Measurements from ENCODE around the gene ELOF1.
"Not testable (repeated sequence)": the region's sequence is repeated elsewhere in the genome, so short reads cannot be mapped to it uniquely, and the experiment has no call there.

Gene ELOF1

DNA sequence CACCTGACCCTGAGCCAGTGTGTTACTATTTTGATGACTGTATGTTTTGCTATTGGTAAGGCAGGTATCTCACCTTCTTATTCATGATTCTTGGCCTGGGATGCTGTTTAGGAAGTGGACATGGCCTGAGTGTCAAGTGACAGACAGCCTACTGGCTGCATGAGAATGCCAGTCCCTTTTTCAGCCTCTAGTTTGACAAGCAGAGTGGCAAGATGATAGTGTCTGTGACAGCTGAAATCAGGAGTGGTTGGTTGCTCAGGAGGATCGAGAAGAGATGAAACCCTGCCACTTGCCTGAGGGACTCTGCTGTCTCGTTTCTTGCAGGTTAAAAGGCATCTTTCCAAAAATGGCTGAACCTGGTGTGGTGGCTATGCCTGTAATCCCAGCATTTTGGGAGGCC is 7.1 kb upstream of the ELOF1 start:
- no peak for DNase-seq

DNA sequence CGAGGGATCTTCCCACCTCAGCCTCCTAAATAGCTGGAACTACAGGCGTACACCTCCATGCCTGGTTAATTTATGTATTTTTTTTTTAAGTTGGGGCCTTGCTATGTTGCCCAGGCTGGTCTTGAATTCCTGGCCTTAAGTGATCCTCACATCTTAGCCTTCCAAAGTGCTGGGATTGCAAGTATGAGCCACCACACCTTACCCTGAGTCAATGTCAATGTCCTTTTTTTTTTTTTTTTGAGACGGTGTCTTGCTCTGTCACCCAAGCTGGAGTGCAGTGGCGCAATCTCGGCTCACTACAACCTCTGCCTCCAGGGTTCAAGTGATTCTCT is 6.6 kb upstream of the ELOF1 start:
- not testable (repeated sequence) for DNase-seq

DNA sequence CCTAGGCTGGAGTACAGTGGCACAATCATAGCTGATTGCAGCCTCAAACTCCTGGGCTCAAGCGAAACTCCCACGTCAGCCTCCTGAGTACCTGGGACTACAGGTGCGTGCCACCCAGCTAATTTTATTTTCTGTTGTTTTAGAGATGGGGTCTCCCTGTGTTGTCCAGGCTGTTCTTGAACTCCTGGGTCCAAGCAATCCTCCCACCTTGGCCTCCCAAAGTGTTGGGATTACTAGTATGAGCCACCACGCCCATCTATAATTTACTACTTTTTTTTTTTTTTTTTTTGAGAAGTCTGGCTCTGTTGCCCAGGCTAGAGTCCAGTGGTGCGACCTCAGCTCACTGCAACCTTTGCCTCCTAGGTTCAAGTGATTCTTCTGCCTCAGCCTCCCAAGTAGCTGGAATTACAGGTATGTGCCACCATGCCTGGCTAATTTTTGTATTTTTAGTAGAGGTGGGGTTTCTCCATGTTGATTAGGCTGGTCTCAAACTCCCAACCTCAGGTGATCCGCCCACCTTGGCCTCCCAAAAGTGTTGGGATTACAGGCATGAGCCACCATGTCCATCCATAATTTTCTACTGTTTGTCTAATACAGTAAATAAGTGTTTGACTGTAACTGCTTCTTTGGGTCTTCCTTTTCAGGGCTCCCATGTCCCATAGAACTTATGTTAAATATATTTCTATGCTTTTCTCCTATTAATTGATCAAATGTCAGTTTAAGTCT is 5.2 kb upstream of the ELOF1 start:
- not testable (repeated sequence) for DNase-seq

DNA sequence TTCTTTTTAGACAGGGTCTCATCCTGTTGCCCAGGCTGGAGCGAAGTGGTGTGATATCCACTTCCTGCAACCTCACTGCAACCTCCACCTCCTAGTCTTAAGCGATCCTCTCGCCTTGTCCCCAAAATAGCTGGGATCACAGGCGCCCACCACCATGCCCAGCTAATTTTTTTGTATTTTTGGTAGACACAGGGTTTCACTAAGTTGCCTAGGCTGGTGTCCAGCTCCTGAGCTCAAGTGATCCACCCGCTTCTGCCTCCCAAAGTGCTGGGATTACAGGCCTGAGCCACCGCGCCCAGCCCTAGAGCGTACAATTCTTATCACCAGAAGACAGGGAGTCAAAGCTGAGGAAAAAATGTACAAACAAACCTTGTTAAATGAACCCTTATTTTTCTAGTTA is 4.5 kb upstream of the ELOF1 start:
- no peak for DNase-seq

DNA sequence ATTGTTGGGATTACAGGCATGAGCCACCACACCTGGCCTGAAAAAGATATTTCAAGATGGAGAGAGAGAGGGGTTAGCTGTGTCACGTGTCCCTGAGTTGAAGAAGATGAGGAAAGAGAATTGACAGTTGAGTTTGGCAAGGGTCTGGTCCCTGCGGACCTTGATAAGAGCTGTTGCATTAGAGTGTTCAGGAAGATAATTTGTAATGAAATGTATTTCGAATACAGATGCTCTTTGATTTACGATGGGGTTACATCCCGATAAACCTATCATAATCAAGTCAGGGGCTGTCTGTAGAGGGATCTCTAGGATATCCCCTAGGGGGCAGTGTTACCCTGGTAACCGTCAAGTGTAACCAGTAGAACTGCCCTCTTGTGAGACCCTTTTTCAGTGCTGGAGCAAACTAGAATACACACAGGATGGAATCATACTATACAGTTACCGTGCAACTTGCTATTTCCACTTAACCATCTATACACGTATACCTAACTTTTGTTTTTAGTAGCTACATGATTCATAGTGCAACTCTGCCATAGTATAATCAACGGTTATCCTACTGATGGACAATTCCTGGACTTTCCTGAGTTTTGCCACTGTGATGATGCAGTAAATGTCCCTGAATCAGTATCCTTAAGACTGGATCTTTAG is 1.5 kb upstream of the ELOF1 start:
- DNase-seq = peak; percentile 15

DNA sequence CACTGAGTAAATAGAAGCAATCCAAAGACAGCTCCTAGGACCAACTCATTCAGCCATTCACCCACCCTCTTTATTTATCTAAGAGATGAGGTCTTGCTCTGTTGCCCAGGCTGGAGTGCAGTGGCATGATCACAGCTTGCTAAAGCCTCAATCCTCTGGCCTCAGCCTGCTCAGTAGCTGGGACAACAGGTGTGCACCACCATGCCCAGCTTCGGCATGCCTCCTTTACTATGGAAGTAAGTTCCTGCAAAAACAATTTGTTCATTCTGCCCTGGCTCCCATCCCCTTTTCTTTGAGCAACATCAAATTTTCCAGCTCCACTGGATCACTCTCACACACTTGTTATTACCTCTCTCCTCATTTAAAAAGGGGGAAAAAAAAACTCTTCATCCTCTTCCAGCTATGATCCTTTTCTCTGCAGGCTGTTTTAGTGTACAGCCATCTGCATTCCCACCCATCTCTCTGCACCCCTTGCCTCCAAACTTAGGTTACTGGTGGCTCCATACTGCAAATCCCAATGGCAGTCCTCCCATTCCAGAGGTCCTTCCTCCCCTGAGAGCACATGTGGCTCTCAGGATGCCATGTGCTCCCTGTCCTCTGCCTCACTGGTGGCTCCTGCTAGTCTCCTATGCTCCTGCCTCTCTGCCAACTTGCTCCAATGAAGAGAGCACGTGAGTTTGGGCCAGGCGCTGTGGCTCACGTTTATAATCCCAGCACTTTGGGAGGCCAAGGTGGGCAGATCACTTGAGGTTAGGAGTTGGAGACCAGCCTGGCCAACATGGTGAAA is 2.2 kb downstream of the ELOF1 start:
- DNase-seq = no peak

DNA sequence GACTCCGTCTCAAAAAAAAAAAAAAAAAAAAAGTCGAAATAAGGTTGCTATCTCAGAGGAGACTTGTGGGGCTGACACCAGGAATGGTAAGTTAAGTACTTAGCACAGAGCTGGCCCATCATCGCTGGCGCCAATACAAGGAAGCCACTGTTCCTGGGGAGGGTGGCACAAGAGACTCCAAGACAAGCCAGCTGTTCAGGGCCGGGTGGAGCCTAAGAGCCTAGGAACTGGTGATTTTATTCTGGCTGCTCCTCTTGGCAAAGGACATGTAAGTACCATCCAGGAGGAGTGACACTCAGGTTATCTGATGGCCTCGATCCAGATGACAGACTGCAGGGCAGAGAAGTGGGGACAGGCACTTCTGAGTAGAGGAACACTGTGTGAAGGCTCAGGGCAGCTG is 3.8 kb downstream of the ELOF1 start:
- no peak for DNase-seq

DNA sequence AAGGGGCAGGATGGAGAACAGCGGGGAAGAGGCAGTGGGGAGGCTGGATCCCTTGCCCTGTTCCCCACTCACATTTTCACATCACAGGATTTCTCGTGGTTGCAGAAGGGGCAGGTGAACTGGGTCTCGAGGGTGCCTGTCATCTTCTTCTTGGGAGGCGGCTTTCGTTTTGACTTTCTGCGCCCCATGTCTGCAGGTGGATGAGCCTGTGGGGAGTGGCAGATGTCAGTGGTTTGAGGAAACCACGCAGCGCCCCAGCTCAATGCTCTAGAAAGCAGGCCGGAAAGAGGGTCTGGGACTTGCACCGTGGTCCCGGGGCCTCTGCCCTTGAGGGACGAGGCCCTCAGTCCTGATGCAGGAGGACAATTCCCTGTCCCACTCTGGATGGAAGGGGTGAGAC is 4.9 kb downstream of the ELOF1 start:
- DNase-seq = no peak

DNA sequence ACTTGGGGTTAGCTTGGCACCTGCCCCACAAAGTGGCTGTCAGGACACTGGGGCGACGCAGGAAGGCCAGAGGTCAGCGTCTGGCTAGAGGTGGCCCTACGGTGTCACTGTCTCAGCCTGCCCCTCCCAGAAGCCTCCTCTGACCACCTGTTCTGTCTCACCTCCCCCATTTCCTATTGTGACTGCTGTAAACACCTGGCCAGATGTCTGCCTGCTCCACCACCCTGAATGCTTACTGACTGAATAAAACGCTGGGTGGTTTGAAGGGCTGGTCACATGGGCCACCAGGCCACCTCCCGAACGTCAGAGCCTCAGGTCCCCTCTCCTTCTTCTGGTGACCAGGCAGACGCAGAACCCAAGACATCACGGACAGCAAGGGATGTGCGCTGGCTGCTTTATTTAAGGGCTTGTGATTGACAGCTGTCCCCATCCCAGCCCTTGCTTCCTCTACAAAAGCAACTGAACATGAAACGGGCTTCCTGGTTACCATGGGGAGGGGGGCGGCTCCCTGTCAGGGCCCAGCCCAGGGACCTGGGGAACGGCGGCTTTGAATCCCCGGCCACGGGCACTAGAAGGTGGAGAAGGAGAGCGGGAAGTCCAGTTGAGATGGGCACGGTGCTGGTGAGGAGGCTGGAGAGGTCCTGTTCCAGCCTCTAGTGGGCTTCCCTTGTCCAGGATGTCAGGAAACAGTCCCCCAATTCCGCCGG is 6.2 kb downstream of the ELOF1 start:
- no peak for DNase-seq

DNA sequence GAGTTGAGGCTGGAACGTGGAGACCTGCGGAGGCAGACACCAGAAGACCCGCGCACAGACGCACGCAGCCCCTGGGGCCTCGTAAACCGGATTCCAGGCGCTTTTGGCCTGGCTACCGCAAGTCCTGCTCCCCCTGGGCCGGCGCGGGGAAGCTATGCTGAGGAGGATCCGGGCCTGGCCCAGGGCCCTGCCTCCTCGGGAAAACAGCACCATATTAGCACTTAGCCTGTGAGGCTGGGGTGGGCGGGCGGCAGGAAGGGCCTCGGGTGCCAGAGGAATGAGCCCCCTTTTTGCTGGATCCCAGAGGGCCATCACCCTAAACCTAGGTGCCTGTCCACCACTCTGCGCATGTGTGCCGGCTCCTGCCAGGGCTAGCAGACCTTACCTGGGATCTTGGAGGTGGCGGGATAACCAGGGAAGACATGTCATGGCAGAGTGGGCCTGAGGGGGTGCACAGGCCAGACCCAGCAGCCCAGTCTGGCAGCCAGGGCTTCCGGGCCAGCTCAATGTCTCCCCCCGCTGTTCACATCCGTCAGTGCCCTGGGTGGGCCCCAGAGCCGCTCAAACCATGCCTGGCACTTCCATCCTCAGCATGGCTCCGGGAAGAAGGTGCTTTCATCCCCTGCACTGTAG is 7.3 kb downstream of the ELOF1 start:
- no peak for DNase-seq

DNA sequence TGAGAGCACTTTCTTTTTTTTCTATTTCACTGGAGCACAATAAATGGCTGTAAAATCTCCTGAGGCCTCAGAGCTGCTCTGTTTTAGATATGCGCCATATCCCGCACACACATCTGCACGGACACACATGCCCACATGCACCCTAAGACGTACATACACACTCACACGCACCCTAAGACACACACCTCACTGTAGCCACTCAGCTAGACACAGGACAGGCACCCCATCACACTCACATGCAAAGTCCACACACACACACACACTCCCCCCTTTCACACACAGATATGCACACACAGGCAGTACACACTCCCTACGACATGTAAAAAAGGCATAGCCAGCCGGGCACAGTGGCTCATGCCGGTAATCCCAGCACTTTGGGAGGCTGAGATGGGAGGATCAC is 8.8 kb downstream of the ELOF1 start:
- no peak for DNase-seq

DNA sequence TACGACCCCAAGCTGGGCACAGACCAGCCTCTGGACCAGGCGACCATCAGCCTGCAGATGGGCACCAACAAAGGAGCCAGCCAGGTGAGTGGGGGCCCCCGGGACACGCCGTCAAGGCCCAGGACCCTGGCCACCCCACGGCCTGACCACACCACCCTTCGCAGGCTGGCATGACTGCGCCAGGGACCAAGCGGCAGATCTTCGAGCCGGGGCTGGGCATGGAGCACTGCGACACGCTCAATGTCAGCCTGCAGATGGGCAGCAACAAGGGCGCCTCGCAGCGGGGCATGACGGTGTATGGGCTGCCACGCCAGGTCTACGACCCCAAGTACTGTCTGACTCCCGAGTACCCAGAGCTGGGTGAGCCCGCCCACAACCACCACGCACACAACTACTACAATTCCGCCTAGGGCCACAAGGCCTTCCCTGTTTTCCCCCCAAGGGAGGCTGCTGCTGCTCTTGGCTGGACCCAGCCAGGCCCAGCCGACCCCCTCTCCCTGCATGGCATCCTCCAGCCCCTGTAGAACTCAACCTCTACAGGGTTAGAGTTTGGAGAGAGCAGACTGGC is 9.6 kb downstream of the ELOF1 start:
- no peak for DNase-seq

DNA sequence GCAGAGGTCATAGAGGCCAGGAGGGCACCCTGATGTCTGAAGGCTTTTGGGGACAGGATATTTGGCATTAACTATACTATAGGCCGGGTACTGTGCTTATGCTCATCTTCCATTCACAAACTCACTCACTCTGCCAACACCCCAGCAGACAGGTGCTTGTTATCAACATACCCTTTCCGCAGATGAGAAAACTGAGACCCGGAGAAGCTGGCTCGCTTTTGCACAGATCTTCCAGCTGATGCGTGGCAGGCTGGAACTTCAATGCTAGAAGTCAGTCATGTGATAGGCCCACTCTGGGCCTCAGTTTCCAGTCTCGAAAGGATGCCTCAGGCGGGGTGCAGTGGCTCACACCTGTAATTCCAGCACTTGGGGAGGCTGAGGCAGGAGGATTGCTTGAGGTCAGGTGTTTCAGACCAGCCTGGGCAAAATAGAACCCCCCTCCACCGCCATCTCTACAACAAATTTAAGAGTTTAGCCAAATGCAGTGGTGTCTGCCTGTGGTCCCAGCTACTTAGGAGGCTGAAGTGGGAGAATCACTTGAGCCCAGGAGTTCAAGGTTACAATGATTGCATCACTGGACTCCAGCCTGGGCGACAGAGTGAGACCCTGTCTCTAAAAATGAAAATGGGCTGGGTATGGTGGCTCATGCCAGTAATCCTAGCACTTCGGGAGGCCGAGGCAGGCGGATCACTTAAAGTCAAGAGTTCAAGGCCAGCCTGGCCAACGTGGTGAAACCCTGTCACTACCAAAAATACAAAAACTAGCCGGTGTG is 10.9 kb downstream of the ELOF1 start:
- DNase-seq = no peak

DNA sequence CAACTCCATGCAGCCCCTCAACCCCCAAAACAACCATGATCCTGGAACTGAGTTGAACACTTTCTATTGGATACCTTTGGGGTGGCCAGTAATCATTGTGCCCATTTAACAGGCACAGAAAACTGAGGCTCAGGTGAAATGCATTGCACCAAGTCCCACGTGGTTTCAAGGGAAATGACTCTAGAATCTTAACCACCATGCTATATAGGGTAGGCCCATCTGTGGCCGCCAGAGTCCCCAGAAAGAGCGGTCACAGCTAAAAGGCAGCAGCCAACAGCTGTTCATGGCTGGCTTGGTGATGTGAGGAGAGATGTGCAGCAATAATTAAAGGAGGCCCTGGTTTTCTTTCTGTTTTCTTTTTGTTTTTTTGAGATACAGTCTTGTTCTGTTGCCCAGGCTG is 17.8 kb downstream of the ELOF1 start:
- DNase-seq = no peak

DNA sequence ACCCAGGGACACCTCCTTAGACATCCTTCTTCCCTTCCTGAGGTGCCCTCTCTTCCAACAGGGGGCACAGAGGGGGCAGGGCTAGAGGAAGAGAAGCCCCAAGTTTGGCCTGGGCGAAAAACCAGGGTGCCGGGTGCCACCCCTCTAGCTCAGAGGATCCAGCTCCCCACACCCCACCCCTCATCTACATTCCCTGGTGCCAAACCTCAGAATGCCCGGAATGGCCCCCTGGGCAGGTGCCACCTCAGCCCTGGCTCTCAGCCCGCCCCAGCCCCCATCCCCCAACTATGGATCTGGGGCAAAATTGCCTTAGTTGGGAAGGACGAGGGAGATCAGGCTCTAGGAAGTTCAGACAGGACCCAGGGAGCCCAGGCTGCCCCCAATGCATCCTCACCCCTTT is 18.4 kb downstream of the ELOF1 start:
- no peak for DNase-seq

DNA sequence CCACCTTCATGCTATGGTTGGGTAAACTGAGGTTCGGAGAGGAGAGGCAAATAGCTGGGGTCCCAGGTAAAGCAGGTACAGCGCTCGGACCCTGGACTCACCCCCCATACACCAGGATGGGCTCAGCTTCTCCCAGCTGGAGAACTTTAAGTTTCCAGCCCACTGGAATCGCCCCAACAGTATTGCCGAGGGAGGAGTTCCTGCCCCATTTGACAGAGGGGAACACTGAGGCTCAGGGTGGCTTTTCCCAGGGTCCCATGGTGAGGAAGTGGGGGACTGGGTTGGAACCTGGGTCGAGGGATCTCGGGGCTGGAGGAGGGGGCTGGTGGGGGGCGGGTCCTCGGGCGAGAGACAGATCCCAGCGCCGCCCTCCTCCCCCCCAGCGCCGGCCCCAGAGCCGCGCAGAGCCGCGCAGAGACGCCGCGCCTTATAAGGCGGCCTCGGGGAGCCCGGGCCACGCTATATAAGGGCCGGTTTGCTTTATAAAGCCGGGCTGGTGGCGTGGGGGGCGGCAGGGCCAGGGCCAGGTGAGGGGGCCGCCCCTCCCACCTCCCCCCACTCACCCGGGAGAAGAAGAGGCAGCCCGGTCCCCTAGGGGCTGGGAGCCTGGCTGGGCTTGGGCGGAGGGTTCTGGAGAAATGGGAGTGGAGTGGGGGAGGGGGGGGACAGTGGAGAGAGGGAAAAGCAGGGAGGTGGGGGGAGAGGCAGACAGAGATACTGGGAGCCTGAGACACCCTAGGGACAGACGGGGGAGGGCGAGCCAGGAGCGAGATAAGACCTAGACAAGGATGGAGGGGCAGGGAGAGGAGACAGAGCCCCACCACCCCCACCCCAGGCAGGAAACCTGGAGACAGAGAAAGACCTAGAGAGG is 19.3 kb downstream of the ELOF1 start:
- no peak for DNase-seq

DNA sequence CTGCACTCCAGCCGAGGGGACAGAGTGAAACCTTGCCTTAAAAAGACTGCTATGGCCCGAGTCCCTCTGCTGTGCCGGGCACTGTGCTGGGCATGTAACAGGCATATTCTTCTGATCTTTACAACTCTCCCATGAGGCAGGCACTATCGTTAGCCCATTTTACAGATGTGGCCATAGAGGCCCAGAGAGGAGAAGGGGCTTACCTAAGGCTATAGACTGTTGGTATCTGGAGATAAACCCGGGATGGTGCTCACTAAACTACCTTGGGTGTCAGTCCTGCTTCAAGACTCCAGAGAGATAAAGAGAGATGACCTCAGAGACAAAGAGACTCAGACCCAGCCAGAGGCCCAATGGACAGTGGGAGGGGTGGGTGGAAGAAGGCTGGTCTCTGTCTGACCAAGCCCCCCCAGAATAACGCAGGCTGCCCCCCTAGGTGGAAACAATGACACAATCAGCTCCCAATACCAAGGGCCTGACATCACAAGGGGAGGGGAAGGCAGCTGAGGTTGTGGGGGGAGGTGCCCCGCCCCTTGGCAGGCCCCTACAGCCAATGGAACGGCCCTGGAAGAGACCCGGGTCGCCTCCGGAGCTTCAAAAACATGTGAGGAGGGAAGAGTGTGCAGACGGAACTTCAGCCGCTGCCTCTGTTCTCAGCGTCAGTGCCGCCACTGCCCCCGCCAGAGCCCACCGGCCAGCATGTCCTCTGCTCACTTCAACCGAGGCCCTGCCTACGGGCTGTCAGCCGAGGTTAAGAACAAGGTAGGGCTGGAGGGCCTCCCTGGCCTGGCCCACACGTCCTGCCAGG is 20.6 kb downstream of the ELOF1 start, which contains the start of gene CNN1:
CNN1 (plus strand) TSS at position 620 of the 805 bp plus-strand sequence; CDS start at position 697, 77 bp downstream.
- DNase-seq = no peak

DNA sequence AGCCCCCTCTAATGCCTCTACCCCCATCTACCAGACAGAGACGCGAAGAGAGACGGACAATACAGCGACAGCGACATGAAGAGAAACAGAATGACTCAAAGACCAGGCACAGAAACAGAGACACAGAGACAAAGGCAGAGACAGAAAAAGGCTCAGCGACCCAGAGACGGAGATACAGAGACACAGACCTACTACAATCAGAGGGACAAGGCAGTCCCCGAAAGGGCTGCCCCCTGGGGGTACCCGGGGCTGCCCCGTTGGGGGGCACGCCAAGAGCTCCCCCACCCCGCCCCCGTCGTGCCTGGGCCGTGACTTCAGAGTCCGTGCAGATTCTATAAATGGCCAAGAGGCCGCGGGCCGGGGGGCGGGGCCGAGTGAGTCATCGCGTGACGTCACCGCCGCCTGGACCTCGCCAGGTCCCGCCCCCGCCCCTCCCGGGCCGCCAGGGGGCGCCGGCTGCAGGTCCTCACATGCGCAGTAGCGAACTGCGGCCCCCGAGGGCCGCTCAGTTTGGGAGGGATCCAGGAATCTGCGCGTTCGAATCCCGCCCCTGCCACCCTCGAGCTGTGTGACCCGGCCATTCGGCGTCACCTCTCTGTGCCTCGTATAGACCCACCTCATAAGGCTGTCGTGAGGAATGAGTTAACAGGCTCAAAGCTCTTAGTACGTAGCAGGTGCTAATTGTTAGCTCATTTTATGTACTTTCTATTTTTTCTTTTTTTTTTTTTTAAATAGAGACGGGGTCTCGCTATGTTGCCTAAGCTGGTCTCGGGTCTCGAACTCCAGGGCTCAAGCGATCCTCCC is 23.0 kb downstream of the ELOF1 start:
- peak; percentile 3 for DNase-seq

DNA sequence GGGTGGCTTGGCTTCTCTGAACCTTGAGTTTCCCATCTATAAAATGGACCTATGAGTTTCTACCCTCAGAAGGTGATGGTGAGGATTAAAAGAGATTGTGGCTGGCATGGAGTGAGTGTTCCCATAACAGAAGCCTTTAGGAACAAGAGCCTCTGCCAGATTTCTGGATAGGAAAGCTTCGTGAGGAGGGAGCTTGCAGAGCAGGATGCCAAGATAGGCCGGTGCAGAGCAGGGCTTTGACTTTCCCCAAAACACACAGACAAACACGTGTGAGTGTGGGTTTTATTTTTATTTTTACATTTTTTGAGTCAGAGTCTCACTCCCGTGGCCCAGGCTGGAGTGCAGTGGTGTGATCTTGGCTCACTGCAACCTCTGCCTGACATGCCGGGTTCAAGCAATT is 24.1 kb downstream of the ELOF1 start:
- DNase-seq = no peak

Data from NCI-H2081 treated with DMSO at 0.1 percent for 48 hours (cell line).